Neural cell (in vitro differentiated cells): Measurements from ENCODE around the gene IL2.

Experiments used
- CTCF ChIP-seq: fragments of 450-650 bp; IDR thresholded peaks from 2 replicates; pipeline ENCODE4 v1.5.1; 2014; ENCODE audit warnings: antibody characterized with exemption, mild to moderate bottlenecking, moderate library complexity; ENCODE audit not compliant: poor library complexity, severe bottlenecking
- POLR2AphosphoS5 ChIP-seq: IDR thresholded peaks from 2 replicates; pipeline ENCODE4 v1.6.1; 2012
- SMC3 ChIP-seq: fragments of 450-650 bp; conservative IDR thresholded peaks from 2 replicates; pipeline ENCODE4 v1.6.1; 2014; ENCODE audit warnings: antibody characterized with exemption, mild to moderate bottlenecking, moderate library complexity; ENCODE audit not compliant: poor library complexity

DNA sequence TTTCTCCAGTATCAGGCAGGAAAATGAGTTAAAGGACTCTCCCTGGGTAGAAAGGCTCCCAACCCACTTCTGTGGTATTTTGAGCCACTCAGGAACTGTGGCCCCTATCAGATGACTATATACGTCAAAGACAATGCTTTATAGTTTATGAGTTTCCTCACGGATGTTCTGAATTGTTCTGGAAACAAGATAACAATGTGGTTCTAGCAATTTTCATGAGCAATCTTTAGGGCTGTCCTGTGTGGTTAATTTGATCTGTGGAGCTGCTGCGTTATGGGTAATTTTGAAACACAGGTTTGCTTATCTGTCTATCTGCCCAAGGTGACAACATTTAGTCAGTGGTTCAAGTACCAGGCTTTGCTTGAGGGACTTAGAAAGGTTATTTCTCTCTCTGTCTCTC is 46.7 kb upstream of the IL2 start:
- TF ChIP-seq CTCF (no peak), SMC3 (no peak), POLR2AphosphoS5 (no peak)
